HEK293T (cell line): ENCODE results near the gene TCN2.

Source experiments
- CTCF ChIA-PET: fragments of 350-600 bp; formaldehyde crosslinking; extraction: SDS; loops from one replicate; lab custom pipeline; 2021; ENCODE audit warnings: antibody characterized with exemption, inconsistent platforms; lab: Yijun Ruan, JAX
- POLR2A ChIA-PET: fragments of 350-600 bp; formaldehyde crosslinking; extraction: SDS; loops from one replicate; lab custom pipeline; 2020; ENCODE audit warnings: antibody characterized with exemption, inconsistent platforms; lab: Yijun Ruan, JAX
- DNase-seq: peaks from one replicate; pipeline ENCODE4 v3.0.0; 2012; ENCODE audit warnings: mixed read lengths; ENCODE audit errors: extremely low spot score
- ARNT ChIP-seq: fragments of 450-650 bp; IDR thresholded peaks from 2 replicates; pipeline ENCODE4 v1.6.1; 2017; ENCODE audit warnings: mild to moderate bottlenecking
- BHLHE40 ChIP-seq: fragments of 450-650 bp; IDR thresholded peaks from 2 replicates; pipeline ENCODE4 v1.6.1; 2016; ENCODE audit warnings: mild to moderate bottlenecking, moderate library complexity, borderline replicate concordance
- CTBP1 ChIP-seq: fragments of 450-650 bp; IDR thresholded peaks from 2 replicates; pipeline ENCODE4 v1.6.1; 2016; ENCODE audit warnings: borderline replicate concordance
- ELF4 ChIP-seq: fragments of 450-650 bp; IDR thresholded peaks from 2 replicates; pipeline ENCODE4 v1.6.1; 2017; ENCODE audit warnings: antibody characterized with exemption
- FOXA1 ChIP-seq: fragments of 450-650 bp; IDR thresholded peaks from 2 replicates; pipeline ENCODE4 v1.6.1; 2016; ENCODE audit warnings: mild to moderate bottlenecking
- FOXK2 ChIP-seq: fragments of 450-650 bp; IDR thresholded peaks from 2 replicates; pipeline ENCODE4 v1.6.1; 2016; ENCODE audit warnings: mild to moderate bottlenecking
- FOXM1 ChIP-seq: fragments of 450-650 bp; IDR thresholded peaks from 2 replicates; pipeline ENCODE4 v1.6.1; 2017; ENCODE audit warnings: mild to moderate bottlenecking, borderline replicate concordance
- HDGF ChIP-seq: fragments of 450-650 bp; IDR thresholded peaks from 2 replicates; pipeline ENCODE4 v1.6.1; 2017; ENCODE audit warnings: antibody characterized with exemption, borderline replicate concordance
- L3MBTL2 ChIP-seq: fragments of 450-650 bp; conservative IDR thresholded peaks from 2 replicates; pipeline ENCODE4 v1.6.1; 2016; ENCODE audit warnings: mild to moderate bottlenecking
- LEF1 ChIP-seq: fragments of 450-650 bp; IDR thresholded peaks from 2 replicates; pipeline ENCODE4 v1.6.1; 2017; ENCODE audit warnings: mild to moderate bottlenecking, borderline replicate concordance
- NFRKB ChIP-seq: fragments of 450-650 bp; IDR thresholded peaks from 2 replicates; pipeline ENCODE4 v1.6.1; 2016; ENCODE audit warnings: mild to moderate bottlenecking, moderate library complexity
- SP1 ChIP-seq: fragments of 450-650 bp; IDR thresholded peaks from 2 replicates; pipeline ENCODE4 v1.6.1; 2017
- SUZ12 ChIP-seq: fragments of 450-650 bp; IDR thresholded peaks from 2 replicates; pipeline ENCODE4 v1.6.1; 2016; ENCODE audit warnings: mild to moderate bottlenecking
- TARDBP ChIP-seq: fragments of 450-650 bp; IDR thresholded peaks from 2 replicates; pipeline ENCODE4 v1.6.1; 2016
- ZNF384 ChIP-seq: fragments of 450-650 bp; IDR thresholded peaks from 2 replicates; pipeline ENCODE4 v1.6.1; 2016
- TF ChIP-seq, protein P1 (sequence below): fragments of 450-650 bp; IDR thresholded peaks from 2 replicates; pipeline ENCODE4 v1.6.1; 2016

The TCN2 gene

GRCh38 chr22:30598986-30599385 lies 8.0 kb upstream of the TCN2 start:
- ChIA-PET POLR2A (no interaction called here), CTCF (no interaction called here)
- TF ChIP-seq L3MBTL2, result no peak
- no peak for DNase-seq

- DNase-seq, result no peak
- CTCF ChIA-PET, result no interaction called here
- POLR2A ChIA-PET, result no interaction called here
- TF ChIP-seq L3MBTL2 (no peak), LEF1 (no peak)
Observed at GRCh38 chr22:30600921-30601320, 6.1 kb upstream of the TCN2 start.

GRCh38 chr22:30601464-30601863 lies 5.5 kb upstream of the TCN2 start:
- ChIA-PET CTCF (interaction anchor here (0.9 to 1.3 kb wide), 5 partner anchors 8 to 351 kb away, joined by 3 to 4 read pairs (median 3); partner anchors contain the start of gene PES1), POLR2A (interaction anchor here (1.0 kb wide), 1 partner anchor 10 kb away, joined by 5 read pairs; the partner anchor contains the start of gene PES1)
- TF ChIP-seq L3MBTL2, result no peak
- no peak for TF ChIP-seq LEF1
- no peak for TF ChIP-seq FOXM1
- no peak for TF ChIP-seq SP1
- TF ChIP-seq NFRKB, result no peak
- DNase-seq, result no peak

DNA sequence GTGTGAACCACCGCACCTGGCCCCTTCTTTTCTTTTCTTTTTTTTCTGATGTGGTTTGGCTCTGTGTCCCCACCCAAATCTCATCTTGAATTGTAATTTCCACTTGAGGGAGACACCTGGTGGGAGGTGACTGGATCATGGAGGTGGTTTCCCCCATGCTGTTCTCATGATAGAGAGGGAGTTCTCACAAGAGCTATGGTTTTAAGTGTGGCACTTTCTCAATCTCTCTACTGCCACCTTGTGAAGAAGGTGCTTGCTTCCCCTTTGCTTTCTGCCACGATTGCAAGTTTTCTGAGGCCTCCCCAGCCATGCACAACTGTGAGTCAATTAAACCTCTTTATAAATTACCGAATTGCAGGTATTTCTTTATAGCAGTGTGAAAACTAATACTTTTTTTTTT lies 4.9 kb upstream of the TCN2 start:
- ChIA-PET CTCF (interaction anchor here (0.6 to 1.3 kb wide), 6 partner anchors 9 to 352 kb away, joined by 3 to 4 read pairs (median 3); partner anchors contain the start of gene PES1), POLR2A (interaction anchor here (1.0 kb wide), 1 partner anchor 11 kb away, joined by 5 read pairs; the partner anchor contains the start of gene PES1)
- no peak for DNase-seq
- no peak for TF ChIP-seq FOXM1
- TF ChIP-seq CTBP1, result no peak
- no peak for TF ChIP-seq SP1
- no peak for TF ChIP-seq ELF4
- TF ChIP-seq ZNF384, result no peak
- no peak for TF ChIP-seq FOXA1
- TF ChIP-seq L3MBTL2, result no peak
- TF ChIP-seq TARDBP, result no peak
- TF ChIP-seq, protein P1, sequence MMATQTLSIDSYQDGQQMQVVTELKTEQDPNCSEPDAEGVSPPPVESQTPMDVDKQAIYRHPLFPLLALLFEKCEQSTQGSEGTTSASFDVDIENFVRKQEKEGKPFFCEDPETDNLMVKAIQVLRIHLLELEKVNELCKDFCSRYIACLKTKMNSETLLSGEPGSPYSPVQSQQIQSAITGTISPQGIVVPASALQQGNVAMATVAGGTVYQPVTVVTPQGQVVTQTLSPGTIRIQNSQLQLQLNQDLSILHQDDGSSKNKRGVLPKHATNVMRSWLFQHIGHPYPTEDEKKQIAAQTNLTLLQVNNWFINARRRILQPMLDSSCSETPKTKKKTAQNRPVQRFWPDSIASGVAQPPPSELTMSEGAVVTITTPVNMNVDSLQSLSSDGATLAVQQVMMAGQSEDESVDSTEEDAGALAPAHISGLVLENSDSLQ, result no peak
- no peak for TF ChIP-seq SUZ12
- no peak for TF ChIP-seq FOXK2
- no peak for TF ChIP-seq LEF1
- no peak for TF ChIP-seq BHLHE40
- TF ChIP-seq HDGF, result no peak

DNA sequence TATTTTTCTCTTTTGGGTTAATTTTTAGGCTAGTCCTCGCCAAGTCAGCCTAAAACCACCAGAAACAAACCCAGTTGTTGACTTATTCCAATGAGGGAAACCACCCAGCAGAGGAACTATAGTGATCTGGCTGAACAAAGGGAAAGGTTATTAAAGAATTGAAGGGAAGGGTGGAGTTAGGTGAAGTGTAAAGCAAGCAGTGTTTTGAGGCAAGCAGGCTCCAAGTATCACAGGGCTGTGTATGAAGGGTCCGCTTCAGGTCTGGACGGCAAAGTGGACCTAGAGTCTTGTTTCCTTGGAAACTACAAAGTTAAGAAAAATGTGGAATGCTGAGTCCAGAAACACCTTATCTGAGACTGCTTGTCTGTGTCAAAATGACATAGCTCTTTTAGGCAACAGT lies 3.2 kb upstream of the TCN2 start:
- ChIA-PET CTCF (no interaction called here), POLR2A (no interaction called here)
- DNase-seq, result no peak
- TF ChIP-seq L3MBTL2, result no peak

DNA sequence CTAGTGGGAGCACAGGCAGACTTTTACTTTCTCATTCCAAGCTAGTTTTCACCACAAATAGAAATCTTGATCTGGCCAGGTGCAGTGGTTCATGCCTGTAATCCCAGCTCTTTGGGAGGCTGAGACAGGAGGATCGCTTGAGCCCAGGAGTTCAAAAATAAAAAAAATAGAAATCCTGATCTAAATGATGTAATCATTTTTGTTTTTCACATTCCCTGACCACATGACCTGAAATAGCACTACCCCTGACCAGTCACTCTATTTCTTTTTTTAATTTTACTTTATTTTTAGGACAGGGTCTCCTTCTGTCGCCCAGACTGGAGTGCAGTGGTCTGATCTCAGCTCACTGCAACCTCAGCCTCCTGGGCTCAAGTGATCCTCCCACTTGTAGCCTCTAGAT lies 2.3 kb upstream of the TCN2 start:
- ChIA-PET POLR2A (no interaction called here), CTCF (no interaction called here)
- no peak for TF ChIP-seq FOXK2
- TF ChIP-seq HDGF, result no peak
- no peak for TF ChIP-seq ELF4
- no peak for TF ChIP-seq ARNT
- TF ChIP-seq TARDBP, result no peak
- DNase-seq, result no peak

DNA sequence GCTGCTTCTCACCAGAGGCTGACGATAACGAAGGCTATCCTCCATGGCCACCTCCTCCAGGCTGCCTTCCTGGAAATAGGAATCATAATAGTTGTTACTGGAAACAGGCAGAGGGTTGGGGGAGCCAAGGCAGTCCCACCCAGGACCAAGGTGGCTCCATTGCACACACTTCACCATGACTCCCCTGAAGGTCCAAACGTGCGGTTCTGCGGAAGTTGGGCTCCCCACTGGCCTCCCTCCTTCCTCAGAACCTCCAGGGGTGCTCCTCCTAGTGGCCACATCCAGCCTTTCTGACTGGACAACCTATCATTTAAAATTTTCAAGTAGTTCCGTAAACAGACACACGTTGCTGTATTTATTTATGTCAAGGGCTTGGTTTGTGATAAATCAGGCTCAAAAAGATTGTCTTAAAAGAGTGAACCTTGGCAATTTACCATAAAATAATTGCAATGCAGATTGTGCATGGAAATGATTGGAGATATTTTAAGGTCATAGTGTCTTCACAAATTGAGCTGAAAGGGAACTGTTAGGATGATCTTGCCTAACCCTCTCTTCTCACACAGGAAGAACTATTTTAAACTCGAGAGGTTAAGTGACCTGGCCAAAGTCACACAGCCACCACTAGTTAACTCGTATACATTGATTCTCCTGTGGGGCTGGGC lies 1.4 kb upstream of the TCN2 start:
- peak; percentile 71 for DNase-seq
- ChIA-PET POLR2A (interaction anchor here (1.4 kb wide), 2 partner anchors 14 to 15 kb away, joined by 3 to 4 read pairs; no protein-coding TSS in a partner anchor), CTCF (interaction anchor here (0.7 to 1.4 kb wide), 6 partner anchors 13 to 160 kb away, joined by 3 to 4 read pairs (median 4); no protein-coding TSS in a partner anchor)
- TF ChIP-seq L3MBTL2 (no peak), CTBP1 (no peak), TARDBP (no peak), FOXA1 (no peak), FOXK2 (peak; percentile 54; the same call in 1 of the 2 replicates)

DNA sequence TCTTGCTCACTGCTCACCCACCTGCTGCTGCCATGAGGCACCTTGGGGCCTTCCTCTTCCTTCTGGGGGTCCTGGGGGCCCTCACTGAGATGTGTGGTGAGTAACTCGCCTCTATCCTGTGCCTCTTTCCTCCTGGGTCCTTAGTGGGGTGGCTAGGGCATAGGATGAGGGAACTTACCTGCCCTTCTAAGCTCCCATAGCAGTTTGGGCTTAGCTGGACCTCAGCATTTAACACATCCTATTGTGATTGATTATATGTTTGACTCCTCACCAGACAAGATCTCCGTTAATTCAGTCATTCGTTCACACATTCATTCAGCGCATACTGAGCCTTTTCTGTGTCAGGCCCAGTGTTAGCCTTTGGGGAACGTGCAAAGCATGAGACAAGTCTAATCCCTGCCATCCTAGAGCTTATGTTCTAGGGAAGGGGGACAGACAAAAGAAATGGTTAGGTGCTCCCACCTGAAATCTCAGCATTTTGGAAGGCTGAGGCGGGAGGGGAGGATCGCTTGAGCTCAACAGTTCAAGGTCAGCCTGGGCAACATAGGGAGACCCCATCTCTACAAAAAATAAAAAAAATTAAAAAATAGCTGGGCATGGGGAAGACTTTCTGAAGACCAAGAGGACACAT lies 441 bp downstream of the TCN2 start:
- ChIA-PET POLR2A (interaction anchor here (0.7 to 1.4 kb wide), 5 partner anchors 16 to 183 kb away, joined by 3 to 4 read pairs (median 3); no protein-coding TSS in a partner anchor), CTCF (interaction anchor here (0.8 kb wide), 1 partner anchor 27 kb away, joined by 4 read pairs; no protein-coding TSS in a partner anchor)
- no peak for DNase-seq
- no peak for TF ChIP-seq LEF1
- TF ChIP-seq FOXM1, result no peak
- TF ChIP-seq BHLHE40, result no peak
